Epidermal melanocyte (primary cell): ENCODE data around the gene SOX6.
"Not testable (repeated sequence)": the region's sequence is repeated elsewhere in the genome, so short reads cannot be mapped to it uniquely, and the experiment has no call there.

Experiments used
- DNase-seq: peaks from one replicate; pipeline ENCODE4 v3.0.0; 2011; ENCODE audit warnings: low spot score; ENCODE audit not compliant: insufficient read length

Gene SOX6

DNA sequence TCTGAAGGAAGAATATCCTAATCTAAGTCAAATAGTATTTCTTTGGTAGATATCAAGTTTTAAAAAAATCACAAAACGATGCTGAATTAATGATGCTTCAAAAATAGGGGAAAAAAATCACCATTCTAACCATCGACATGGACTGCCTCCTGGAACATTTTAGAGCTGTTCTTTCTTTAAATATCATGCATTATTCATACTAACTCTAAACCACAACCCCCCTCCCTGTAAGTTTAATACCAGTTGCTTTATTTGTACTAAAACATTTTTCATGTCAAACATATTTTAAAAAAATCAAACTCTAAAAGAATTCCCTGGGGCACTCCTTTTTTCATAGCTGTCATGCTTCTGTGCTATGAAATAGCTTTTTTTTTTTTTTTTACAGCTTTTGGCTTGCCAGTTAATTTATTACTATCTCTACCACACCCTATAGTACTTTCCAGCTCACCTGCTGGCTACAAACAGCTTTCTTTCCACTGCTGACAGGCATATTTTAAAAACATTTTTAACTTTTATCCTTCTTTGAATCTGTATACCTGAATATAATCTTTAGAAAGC is 256.9 kb downstream of the SOX6 start:
- DNase-seq: no peak

DNA sequence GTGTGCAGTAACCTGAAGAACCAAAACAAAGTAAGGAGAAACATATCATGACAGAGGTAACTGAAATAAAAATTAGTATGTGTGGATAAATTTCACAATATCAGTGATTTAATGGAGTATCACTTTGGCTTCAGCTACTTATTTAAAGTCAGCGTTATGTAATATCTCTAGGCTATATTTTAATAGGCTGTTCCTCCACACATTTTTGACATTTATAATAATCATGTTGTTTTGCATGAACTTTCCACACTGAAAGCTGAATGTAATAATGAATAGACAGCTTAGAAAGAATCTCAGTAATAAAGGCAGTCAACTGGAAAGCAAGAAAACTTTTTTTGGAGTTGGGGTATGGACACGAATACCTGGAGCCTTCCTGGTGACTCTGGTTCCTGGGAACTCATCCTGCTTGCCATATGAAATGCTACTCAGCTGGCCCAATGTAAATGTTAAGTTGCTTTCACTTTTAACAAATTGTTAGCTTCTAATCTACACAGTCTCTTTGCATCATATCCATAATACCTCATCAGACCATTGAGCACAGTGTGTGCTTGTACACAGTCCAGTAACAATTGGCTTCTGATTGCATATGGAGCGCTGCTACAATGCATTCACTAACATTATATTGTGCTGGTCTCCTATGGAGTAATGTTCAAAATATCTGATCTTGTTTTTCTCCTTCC is 257.7 kb downstream of the SOX6 start:
- DNase-seq: no peak

DNA sequence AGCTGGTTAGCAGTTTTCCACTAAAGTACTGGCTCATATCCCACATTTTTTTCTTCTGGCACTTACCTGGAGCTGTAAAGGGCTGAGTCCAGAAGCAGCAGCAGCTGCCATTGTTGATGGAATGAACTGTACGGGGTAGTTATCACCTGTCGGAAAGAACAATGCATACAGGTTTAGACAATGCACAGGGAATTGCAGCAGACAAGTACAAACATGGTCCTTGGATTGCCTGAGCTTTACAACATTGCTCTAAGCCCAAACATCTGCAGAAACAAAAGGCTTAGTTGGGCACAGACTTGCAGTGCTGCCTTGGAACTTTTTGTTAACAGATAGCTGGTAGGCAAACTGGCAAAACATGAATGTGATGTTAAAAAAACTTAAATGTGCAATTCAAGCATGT is 258.8 kb downstream of the SOX6 start:
- DNase-seq: no peak

DNA sequence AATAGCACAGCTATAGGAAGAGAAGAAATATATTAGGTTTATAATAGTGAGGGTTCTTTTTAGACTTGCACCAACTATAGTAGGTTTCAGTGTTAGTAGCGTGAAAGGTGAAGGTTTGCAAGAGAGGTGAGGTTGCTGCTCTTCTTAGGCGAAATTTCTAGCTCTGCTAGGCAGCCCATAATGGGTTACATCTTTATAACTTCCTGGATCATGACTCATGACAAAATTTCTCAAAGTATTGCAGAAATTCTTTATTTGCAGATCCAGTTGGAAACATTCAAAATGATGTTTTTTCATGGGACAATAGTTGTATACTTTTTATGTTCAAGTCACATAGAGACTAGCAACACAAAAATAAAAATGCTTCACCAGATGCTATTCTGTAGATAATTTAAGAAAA is 260.0 kb downstream of the SOX6 start:
- DNase-seq: no peak

DNA sequence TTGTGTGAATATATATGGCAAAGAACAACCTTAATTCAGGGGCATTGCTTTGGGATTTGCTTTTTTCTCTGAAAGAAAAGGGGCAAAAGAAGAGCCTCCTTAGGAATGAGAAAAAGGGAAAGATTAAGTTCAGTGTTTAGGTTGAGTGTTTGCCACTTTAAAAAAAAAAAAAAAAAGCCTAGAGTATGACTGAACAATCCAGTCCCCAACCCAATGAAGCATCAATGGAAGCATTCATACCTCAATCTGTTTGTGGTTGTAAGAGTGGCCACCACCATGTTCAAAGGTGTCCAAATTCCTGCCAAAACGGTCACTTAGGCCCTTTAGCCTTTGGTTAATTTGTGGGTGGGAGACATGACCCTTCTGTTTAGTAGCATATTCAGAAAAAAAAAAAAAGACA is 260.6 kb downstream of the SOX6 start:
- no peak for DNase-seq

DNA sequence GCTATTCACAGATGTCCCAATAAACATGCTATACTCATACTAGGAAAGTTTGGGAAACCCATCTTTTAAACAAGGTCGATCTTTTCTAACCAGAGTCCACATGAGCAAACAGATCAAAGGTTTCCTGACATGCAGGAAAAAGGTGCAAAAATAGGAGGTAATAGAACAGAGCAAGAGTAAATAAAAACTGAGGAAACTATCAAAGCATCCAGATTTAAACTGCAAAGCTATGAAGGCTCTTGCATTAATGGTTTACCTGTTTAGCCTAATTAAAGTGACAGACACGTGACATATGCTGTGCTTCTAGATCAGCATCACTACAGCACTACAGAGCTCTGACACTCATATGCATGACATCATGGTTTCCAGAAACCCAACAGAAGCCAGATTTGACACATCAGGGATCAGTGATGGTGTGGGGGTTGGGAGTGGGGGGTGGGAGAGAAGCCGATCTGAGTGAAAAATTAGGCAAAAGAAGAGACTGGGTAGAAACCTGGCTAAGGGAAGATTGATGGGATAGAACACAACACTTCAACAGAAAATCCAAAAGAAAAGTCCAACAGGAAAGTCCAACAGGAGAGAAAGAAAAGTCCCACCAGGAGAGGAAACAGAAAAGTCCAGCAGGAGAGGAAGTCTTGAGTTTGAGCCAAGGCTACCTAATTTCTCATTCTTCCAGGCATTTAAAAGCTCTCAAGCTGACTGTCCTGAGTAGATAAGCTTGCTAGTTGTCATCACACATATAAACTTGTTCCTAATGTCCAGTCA is 262.3 kb downstream of the SOX6 start:
- DNase-seq: no peak

DNA sequence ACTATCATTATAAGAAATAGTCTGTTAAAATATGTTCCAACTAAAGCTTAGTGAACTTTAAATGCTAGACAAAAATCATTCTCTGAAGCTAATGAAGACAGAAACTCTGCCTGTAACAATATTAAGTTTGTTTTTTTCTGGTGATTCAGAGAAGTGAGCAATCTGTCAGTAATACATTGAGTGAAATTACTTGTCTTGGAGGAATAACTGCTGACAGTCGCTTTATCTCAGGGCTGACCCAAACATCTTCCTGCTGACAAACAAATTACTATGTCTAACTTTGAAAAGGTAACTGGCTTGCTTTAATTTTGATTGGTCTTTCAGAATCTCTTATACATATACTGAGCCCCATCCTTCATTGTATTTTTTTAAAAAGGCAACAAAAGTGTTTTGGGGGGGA is 264.5 kb downstream of the SOX6 start:
- DNase-seq: no peak

DNA sequence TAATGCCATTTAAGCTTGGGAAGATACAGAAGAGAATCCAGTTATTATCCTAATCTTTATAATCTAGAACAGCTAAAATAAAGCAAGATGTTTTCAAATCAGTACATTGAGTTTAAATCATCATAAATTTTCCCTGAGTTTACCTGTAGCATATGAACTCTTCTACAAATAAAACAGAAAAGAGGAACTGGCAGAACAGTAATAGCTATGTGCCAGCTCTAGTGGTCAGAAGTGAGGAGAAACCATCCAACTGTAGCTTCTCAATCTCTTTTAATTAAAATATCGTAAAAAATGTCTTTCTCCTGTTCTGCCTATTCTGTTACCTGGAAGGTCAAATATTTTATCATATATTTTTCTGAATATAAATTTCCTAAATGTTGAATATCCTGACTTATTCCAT is 266.9 kb downstream of the SOX6 start:
- no peak for DNase-seq

DNA sequence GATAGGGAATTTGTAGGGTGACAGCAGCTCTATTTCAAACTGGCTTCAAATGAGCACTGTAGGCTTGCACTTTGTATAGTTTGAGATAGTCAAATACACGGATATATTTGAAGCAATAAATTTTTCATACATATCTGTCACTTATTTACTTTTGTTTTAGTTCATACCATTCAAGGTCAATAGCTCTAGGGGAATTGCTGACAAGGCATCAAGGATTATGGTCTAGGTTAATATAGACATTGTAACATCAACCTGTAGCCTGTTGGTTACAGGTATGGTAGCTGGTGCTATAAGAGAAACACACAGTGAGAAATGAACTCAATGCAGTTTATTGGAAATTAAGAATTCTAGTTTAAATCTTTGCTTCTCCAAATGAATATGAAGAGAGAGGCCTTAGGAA is 267.6 kb downstream of the SOX6 start:
- DNase-seq: no peak

DNA sequence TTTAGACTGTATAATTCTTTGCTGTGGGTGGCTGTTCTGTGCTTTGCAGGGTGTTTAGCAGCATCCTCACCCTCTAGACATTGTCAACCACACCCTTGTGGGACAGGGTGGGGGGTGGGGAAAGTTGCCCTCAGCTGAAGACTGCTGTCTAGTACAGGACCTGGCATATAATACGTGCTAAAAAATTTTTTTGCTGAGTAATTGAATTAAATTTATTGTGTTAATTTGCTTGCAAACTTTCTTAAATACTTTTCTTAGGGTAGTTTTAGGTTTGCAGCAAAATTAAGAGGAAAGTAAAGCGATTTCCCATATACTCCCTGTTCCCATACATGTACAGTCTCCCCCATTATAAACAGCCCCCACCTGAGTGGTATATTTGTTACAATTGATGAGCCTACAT is 268.5 kb downstream of the SOX6 start:
- DNase-seq: no peak

DNA sequence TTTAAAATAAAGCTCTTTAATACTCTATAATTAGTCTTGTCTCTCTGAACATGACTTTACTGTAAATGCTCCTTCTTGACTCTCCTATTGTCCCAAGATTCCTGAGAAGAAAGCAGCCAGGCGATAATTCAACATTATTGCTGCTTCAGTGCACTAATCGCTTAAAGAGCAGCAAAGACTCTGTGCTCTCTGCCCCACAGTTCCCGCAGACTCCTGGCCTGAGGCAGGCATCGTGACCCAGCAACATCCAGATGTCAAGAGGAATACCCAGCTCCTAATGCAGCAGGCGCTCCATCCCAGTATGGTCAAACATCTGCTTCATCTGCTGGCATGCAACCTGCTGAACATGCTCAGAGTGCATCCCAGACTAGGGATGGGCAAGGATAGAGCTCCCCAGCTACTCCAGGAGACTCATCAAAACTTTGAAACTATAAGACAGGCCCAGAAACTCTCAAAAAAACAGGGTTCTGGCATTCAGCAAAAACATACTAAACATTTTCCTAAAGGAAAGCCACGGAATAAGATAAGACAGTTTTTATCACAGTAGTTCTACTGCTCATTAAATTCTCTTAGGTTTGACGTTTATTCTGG is 270.0 kb downstream of the SOX6 start:
- no peak for DNase-seq

DNA sequence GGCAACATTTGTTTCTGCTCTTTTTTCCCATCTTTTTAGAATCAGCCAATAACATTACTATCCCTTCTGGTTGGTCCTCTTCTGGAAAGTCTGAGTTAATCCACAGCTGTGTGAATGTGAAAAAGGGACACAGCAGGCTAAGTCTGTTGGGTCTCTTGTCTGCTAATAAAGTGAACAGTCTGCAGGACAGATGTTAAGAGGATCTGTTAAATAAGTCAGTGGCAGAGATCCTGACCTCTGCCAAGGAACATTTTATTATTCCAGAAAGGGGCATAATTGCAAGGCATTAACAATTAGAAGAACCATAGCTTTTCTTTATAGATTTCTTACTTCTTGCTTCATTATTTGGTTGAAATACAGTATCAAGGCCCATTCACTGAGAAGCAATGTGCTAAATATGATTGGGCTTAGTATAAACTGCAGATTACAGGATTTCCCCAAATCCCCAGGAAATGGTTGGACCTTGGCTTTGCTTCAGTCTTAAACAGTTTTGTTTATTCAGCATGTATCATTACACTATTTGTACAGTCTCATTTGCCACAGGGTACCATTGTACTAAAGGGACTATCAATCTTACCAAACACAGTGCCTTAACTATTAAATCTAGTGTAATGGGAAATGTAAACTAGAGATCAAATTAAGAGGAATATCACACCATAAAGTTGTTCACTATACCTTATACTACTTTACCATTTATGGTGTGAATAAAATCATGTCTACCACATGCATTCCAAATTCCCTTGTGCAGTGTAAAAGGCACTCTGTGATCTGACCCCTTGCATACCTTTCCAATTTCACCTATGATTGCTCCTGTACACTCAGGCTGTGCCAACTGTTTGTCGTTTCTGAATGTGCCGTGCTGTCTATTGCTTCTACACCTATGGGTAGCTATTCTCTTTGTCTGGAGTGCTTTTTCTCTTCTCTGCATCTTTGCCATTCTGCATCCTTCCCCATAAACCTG is 274.0 kb downstream of the SOX6 start:
- DNase-seq: peak; percentile 36

DNA sequence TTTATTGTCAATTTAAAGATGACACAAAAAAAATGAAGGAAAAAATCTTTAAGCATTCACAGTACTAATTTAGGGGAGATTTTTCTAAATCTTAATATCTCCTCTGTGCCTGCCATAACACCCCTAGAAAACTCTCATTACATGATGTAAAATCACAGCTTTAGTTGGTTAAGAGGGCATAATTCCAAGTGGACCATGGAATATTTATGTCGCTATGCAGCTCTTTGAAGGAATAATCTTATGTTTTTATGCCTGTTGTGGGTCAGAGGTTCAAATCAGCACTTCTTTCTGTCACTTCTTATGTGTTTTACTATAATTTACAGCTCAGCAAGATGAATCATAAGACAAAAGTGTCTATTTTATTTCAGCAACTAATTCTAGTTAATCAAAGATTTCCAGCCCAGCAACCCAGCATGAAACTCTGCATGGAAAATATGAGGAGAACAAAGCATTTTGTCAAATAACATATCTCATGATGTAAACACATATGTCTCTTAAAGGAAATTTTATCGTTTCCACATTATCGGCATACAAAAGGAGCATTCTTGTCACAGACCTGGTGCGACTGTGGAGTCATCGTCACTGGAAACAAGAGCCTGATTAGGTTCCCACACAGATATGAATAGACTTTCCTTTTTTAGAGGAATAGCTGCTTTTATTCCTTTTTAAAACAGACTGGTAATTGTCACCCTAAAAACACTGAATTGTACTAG is 274.8 kb downstream of the SOX6 start:
- DNase-seq: no peak

DNA sequence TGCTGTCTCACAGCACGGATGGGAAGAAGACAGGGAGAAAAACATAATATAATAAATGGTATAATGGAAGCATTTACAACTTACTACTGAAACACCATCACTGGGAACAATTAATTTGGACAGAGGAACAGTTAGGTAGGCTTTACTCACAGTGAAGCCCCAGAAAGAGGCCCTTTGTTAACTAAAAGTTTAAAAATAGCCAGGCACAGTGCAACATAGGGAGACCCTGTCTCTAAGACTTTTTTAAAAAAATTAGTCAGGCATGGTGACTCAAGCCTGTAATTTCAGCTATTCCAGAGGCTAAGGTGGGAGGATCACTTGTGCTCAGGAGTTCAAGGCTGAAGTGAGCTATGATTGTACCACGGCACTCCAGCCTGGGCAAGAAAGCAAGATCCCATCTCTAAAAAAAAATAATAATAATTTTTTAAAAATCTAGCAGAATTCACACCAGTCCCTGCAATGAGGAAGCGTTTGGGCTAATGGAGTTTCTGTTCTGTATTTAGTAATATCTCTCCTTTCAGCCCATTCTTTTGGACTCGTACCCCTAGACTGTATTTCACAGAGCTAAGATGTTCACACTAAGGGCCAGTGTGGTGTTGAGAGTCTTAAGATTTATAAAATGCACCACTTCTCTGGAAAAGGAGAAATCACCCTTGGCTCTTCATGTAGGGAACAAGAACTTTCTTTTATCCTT is 275.5 kb downstream of the SOX6 start:
- no peak for DNase-seq

DNA sequence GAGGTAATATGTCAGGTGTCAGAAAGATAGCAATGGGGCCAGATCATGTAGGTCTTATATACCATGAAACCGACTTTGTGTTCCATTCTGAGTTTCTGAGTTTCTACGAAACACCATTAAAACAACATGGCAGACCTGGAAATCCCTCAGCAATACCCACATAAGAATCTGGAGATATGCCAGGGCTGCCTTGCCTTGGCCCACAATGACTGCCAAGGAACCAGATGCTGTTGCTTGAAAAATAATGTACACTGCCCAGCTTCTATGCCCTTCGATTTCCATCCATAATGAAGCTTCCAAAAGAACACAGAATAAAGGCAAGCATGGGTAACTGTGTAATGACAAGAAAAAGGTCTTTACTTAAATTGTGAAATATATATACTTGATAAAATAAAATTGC is 277.4 kb downstream of the SOX6 start:
- DNase-seq: no peak

DNA sequence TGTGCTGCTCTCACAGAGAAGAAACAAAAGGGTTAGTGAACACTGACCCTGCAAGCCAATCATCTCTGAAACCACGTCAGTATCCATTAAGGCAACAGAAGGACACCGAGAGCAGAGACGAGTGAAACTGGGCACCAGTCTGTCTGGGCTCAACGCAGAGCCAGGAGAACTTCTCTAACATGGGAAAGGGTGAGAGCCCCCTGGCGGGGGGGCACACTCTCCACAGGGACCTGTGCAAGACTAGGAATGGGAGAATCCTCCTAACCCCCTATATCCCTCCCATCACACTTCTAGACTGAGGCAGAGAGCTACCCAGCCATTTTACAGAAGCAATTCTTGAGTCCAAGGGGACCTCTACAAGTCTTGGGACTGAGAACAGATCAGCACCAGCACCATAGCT is 285.8 kb downstream of the SOX6 start:
- DNase-seq: no peak

DNA sequence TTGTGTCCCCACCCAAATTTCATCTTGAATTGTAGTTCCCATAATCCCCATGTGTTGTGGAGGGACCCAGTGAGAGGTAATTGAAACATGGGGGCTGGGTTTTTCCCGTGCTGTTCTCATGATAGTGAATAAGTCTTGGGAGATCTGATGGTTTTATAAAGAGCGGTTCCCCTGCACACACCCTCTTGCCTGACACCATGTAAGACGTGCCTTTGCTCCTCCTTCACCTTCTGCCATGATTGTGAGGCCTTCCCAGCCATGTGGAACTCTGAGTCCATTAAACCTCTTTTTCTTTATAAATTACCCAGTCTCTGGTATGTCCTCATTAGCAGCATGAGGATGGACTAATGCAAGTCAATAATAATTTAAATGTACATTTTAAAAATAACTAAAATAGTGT is 289.1 kb downstream of the SOX6 start:
- DNase-seq: not testable (repeated sequence)

DNA sequence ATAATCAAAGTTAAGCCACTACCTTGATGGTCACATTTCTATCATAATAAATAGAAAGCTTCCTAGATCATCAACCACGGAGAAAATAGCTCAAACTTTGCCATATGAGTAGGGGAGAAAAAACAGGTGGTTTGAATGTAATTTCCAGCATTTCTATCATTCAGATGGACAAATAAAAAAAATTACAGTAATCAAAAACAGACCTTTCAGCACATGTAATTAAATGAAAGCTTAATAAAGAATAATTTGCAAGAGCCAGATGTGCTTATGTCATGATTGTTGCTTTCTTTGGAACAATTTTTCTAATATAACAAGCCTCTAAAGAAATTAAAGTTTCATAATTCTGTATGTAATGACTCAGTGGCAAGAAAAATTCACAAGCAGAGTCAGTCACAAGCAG is 297.0 kb downstream of the SOX6 start:
- no peak for DNase-seq

DNA sequence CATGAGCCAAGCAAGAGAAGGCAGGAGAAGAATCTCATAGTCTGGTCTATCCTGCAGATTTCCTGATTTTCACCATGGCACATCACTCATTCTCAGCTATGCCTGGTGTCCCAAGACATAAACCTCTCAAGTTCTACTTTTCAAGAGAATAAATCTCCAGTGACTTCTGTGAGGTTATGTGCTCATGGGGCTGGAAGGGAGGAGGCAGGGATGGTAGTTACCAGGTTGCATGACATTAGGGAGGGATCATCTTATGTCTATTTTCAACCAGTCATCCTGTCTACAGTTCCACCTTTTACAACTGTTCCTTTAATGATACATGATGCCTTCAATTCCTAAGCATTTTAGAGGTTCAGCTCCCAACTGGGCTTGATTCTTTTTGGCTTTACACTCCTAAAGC is 297.7 kb downstream of the SOX6 start:
- DNase-seq: no peak

DNA sequence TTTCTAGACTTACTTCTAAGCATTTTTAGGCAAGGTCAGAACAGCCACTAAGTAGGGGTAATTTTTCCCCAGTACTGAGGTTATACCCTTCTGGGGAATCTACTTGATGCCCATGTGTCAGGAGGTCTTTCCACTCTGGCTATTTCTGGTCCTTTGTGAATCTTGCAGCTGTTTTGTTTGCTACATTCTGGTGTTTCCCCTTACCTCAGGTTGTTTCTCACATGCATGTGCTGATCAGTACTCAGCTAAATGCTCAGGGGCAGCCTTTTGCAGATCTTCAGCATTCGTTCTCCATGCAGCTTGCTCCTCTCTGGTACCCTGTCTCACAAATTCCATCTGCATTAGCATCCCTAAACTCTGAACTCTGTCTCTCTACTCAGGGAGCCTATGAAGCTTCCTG is 303.6 kb downstream of the SOX6 start:
- DNase-seq: no peak
